ENCODE data around the gene OLFML2A.
"Not testable (repeated sequence)": the region's sequence is repeated elsewhere in the genome, so short reads cannot be mapped to it uniquely, and the experiment has no call there.

Gene OLFML2A

DNA sequence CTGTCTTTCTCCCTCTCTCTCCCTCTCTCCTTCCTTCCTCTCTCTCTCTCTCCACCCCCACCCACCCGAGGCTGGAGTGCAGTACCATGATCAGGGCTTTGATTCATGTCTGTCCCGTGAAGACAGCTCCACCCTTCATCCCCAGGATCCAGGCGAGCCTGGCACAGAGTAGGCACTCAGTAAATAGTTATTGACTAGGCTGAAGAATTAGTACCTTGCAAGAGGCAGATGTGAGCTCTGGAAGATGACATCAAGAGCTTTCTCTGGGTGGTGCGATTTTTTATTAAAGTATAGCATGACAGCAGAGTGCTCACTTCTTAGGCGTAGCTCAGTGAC, 52.4 kb downstream of the OLFML2A start:
- no peaks in the 10 kb centered on the region for H3K9me3 Mint-ChIP-seq
- H3K4me3 Mint-ChIP-seq: no peak overlapping the region
- no peaks in the 10 kb centered on the region for H3K4me1 Mint-ChIP-seq (ENCODE audit: low read depth)
- no peaks in the 10 kb centered on the region for H3K36me3 Mint-ChIP-seq (ENCODE audit: low read depth)
- H3K27ac Mint-ChIP-seq: no peak overlapping the region
- H3K27me3 Mint-ChIP-seq (ENCODE audit: low read depth): no peaks in the 10 kb centered on the region

DNA sequence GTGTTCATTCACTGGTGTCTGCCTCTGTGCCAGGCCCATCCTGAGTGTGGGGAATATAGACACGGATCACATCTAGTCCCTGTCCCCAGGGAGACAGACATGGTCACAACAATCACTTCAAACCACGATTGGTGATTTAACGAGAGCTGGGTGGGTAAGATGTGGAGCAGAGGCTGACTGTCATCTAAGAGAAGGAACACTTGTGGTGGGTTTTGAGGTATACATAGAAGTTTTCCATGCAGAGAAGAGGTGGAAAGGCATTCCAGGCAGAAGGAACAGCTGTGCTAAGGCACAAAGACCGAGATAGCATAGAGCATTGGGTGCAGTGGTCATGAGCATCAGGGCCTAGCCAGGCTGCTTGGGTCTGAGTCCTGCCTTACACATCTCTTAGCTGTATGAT, 53.7 kb downstream of the OLFML2A start:
- H3K4me1 Mint-ChIP-seq (ENCODE audit: low read depth): no peaks in the 10 kb centered on the region
- H3K36me3 Mint-ChIP-seq (ENCODE audit: low read depth): no peaks in the 10 kb centered on the region
- H3K9me3 Mint-ChIP-seq: no peaks in the 10 kb centered on the region
- no peak overlapping the region for H3K4me3 Mint-ChIP-seq
- H3K27ac Mint-ChIP-seq: no peak overlapping the region
- peaks cover under 1% of the 10 kb centered on the region for H3K27me3 Mint-ChIP-seq (ENCODE audit: low read depth)

DNA sequence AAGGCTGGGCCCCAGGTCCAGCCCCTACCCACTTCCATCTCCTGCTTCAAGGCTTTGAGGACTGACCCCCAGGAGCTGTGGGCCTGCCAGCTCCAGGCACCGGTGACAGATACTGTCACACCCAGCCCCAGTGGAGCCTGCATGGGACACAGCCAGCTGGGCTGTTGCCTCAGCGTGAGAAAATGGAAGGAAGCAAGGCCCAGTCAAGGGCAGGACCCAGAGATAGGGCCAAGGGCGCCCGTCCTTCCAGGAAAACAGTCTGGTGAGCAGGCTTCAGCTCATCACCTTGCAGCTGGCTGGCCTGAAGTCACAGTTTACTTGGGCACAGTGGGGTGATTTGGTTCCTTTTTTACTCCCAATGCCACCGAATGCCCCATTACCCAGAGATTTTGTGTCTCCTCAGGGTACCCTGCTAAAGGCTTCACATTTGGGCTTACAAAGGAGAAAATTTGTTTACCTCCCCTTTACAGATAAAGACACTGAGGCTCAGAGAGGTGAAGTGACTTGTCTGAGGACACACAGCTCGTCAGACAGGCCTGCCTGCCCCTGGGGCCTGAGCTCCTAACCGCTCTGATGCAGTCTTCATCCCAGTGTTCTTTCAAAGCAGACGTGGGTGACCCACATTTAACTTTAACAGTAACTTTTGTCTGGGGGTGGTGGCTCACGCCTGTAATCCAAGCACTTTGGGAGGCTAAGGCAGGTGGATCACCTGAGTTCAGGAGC, 54.9 kb downstream of the OLFML2A start:
- H3K9me3 Mint-ChIP-seq: no peaks in the 10 kb centered on the region
- H3K4me1 Mint-ChIP-seq (ENCODE audit: low read depth): no peaks in the 10 kb centered on the region
- no peak overlapping the region for H3K4me3 Mint-ChIP-seq
- no peaks in the 10 kb centered on the region for H3K36me3 Mint-ChIP-seq (ENCODE audit: low read depth)
- peaks cover 3% of the 10 kb centered on the region for H3K27me3 Mint-ChIP-seq (ENCODE audit: low read depth)
- H3K27ac Mint-ChIP-seq: no peak overlapping the region

DNA sequence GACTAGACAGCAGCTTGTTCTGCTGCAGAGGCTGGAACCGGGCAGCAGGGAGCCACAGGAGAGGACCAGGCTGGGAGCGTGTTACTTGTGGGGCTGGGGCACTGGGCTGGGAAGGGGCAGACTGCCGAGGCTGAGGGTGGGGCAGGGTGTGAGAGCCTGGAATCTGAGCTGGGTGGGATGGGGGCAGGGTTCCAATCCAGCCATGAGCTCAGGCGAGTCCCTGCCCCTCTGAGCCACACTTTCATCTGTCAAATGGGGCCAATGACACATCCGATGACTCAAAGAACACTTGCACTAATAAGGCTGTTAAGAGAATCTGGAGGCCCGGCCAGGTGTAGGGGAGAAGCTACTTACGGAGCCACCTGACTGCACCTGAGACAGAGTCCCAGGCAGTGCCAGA, 57.7 kb downstream of the OLFML2A start:
- Mint-ChIP-seq H3K4me1 (ENCODE audit: low read depth) (no peaks in the 10 kb centered on the region), H3K27me3 (ENCODE audit: low read depth) (peaks cover 12% of the 10 kb centered on the region), H3K9me3 (no peaks in the 10 kb centered on the region), H3K36me3 (ENCODE audit: low read depth) (no peaks in the 10 kb centered on the region), H3K4me3 (no peak overlapping the region), H3K27ac (no peak overlapping the region)

DNA sequence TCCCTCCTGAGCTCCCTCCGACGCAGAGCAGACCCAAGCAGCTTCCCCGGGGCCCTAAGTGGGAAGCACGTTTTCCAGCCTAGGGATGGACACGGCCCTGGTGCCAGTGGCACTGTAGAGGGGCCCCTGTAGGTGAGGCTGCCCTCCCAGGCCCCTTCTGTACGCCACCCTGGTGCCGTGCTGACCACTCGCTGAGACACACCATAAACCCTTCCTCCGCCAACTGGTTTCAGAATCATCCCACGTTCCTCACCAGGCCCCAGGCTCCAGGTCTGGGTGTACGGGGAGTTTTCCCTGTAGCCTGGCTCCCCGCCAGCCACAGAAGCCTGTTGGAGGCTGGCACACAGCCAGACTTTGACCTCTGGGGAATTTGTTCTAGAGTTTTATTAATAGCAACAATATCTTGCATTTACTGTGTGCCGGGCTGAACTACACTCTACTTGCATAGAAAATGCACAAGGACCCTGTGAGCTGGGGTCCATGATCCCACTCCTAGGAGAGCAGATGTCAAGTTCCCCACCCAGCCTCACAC, 58.2 kb downstream of the OLFML2A start:
- Mint-ChIP-seq H3K27me3 (ENCODE audit: low read depth) (peaks cover 12% of the 10 kb centered on the region), H3K36me3 (ENCODE audit: low read depth) (no peaks in the 10 kb centered on the region), H3K27ac (no peak overlapping the region), H3K4me1 (ENCODE audit: low read depth) (no peaks in the 10 kb centered on the region), H3K4me3 (no peak overlapping the region), H3K9me3 (no peaks in the 10 kb centered on the region)

DNA sequence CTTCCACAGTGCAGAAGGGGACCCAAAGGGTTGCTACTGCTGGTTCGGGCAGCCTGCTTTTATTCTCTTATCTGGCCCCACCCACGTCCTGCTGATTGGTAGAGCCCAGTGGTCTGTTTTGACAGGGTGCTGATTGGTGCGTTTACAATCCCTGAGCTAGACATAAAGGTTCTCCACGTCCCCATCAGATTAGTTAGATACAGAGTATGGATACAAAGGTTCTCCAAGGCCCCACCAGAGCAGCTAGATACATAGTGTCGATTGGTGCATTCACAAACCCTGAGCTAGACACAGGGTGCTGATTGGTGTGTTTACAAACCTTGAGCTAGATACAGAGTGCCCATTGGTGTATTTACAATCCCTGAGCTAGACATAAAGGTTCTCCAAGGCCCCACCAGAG, 61.2 kb downstream of the OLFML2A start:
- peaks cover 12% of the 10 kb centered on the region for H3K27me3 Mint-ChIP-seq (ENCODE audit: low read depth)
- H3K4me3 Mint-ChIP-seq; H3K36me3 Mint-ChIP-seq (ENCODE audit: low read depth); H3K27ac Mint-ChIP-seq; H3K4me1 Mint-ChIP-seq (ENCODE audit: low read depth); H3K9me3 Mint-ChIP-seq: not testable (repeated sequence)

DNA sequence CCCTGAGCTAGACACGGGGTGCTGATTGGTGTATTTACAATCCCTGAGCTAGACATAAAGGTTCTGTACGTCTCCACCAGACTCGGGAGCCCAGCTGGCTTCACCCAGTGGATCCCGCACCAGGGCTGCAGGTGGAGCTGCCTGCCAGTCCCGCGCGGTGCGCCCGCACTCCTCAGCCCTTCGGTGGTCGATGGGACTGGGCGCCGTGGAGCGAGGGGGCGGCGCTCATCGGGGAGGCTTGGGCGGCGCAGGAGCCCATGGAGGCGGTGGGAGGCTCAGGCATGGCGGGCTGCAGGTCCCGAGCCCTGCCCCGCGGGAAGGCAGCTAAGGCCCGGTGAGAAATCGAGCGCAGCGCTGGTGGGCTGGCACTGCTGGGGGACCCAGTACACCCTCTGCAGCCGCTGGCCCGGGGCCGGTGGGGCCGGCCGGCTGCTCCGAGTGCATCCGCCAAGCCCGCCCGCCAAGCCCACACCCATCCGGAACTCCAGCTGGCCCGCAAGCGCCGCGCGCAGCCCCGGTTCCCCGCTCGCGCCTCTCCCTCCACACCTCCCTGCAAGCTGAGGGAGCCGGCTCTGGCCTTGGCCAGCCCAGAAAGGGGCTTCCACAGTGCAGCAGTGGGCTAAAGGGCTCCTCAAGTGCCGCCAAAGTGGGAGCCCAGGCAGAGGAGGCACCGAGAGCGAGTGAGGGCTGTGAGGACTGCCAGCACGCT, 61.8 kb downstream of the OLFML2A start:
- not testable (repeated sequence) for H3K36me3 Mint-ChIP-seq (ENCODE audit: low read depth); H3K27ac Mint-ChIP-seq; H3K4me1 Mint-ChIP-seq (ENCODE audit: low read depth); H3K9me3 Mint-ChIP-seq; H3K4me3 Mint-ChIP-seq
- peaks cover 12% of the 10 kb centered on the region for H3K27me3 Mint-ChIP-seq (ENCODE audit: low read depth)

DNA sequence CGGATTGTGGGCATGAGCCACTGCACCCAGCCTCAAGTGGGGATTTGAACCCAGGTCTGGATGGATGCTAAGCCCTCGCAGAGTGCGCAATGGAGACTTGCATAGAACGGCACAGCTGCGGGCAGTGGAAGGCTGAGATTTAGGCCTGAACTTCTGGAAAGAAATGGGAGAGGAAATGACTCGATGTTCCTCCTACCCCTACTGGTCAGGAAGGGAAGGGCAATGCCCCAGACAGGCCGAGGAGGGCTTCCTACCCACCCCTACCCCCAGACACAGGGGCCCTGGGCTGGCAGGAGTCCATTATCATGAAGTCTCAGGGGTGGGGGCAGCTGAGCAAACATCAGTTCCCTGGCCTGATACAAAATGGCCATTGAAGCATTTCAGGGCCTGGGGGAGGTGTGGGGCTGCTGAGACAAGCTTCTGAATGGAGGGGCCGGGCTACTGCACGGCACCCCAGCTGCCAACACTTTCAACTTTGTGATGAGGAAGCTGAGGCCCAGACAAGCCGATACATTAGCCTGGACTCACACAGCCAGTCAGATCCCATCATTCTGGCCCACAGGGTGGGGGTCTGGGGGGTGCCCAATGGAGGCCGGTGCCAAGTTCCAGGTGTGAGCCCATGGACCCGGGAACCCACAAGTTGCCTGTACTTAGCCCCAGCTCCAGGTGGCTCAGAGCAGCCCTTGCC, 62.8 kb downstream of the OLFML2A start:
- H3K27ac Mint-ChIP-seq: no peak overlapping the region
- no peaks in the 10 kb centered on the region for H3K4me1 Mint-ChIP-seq (ENCODE audit: low read depth)
- no peaks in the 10 kb centered on the region for H3K36me3 Mint-ChIP-seq (ENCODE audit: low read depth)
- H3K27me3 Mint-ChIP-seq (ENCODE audit: low read depth): peaks cover 12% of the 10 kb centered on the region
- H3K9me3 Mint-ChIP-seq: no peaks in the 10 kb centered on the region
- H3K4me3 Mint-ChIP-seq: no peak overlapping the region

DNA sequence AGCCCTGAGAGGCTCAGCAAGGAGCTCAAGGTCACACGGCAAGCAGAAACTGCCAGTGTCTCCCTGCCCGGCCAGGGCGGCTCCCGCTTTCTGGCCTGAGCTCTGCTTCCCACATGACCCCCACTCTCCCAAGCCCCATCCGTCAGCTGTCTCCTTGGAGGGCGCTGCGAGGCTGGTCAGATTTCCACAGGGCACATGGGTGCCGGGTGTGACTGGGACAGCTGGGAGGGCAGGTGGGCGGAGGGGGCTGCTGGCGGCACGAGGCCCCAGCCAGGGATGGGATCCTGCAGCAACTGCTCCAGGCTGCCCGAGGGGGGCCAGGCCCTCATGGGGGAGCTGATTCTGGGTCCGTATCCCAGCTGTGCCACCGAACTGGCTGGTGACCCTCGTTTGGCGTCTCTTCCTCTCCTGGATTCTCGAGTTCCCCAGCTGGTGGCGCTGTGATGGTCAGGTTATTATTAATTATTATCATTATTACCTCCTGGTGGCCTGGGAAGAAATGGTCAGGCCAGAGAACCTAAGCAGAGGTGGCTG, 63.4 kb downstream of the OLFML2A start:
- no peak overlapping the region for H3K4me3 Mint-ChIP-seq
- no peak overlapping the region for H3K27ac Mint-ChIP-seq
- H3K4me1 Mint-ChIP-seq (ENCODE audit: low read depth): no peaks in the 10 kb centered on the region
- H3K9me3 Mint-ChIP-seq: no peaks in the 10 kb centered on the region
- H3K27me3 Mint-ChIP-seq (ENCODE audit: low read depth): peaks cover 12% of the 10 kb centered on the region
- no peaks in the 10 kb centered on the region for H3K36me3 Mint-ChIP-seq (ENCODE audit: low read depth)

DNA sequence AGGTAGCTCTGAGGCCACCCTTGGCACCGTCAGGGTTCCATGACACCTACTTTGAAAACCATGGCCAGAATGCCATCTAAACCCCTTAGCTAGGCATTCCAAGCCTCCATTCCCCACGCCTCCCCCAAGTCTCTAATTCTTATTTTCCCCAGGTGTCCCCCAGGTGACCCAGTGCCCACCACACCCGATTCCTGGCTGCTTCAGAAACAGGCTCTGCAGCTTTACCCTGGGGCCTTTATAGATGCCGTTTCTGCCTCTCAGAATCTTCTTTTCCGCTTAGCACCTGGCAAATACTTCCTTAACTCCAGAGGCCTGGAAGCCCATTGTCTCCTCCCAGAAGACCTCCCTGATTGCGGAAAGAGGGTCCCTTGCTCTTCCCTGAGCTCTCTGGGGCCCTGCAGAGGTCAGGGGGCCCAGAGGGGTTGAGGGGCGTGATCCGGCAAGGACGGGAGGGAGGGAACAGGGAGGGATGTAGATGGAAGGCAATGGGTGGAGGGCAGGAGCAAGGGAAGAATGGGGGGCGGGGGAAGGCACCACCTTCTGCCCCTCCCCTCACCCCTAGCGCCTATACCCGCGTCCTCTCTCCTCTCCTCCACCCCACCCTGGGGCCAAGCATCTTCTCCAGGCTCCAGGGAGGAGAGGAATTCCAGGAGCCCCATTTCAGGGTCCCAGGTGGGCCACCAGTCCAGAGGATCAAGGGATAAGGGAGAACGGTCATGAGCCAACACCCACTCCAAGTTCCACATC, 64.3 kb downstream of the OLFML2A start:
- no peak overlapping the region for H3K27ac Mint-ChIP-seq
- H3K4me1 Mint-ChIP-seq (ENCODE audit: low read depth): no peaks in the 10 kb centered on the region
- no peaks in the 10 kb centered on the region for H3K36me3 Mint-ChIP-seq (ENCODE audit: low read depth)
- H3K4me3 Mint-ChIP-seq: no peak overlapping the region
- H3K27me3 Mint-ChIP-seq (ENCODE audit: low read depth): peaks cover 9% of the 10 kb centered on the region
- H3K9me3 Mint-ChIP-seq: no peaks in the 10 kb centered on the region

DNA sequence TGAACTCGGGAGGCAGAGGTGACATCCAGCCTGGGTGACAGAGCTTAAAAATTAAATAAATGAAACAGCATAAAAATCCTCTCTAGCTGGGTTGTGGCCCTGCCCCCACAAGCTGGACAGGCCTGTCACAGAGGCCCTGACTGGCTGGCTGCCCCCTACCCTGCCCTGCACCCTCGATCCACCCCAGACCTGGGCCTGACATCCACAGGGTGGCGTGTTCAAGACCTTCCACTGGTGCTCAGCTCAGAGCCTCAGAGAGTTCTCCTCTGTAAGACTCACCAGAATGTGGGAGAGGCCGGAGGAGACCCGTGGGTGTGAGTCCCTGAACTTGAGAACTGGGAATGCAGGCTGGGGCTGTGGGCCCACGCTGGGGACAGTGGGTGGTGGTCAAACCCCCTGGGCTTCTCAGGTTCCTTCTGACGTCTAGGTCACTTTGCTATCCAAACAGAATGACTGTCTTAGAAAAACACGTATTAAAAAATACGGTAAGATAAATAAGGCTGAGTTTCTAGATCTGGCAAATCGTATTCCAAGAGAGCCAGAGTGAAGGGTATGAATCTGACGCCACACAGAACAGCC, 66.6 kb downstream of the OLFML2A start:
- no peaks in the 10 kb centered on the region for H3K9me3 Mint-ChIP-seq
- no peaks in the 10 kb centered on the region for H3K4me1 Mint-ChIP-seq (ENCODE audit: low read depth)
- no peaks in the 10 kb centered on the region for H3K36me3 Mint-ChIP-seq (ENCODE audit: low read depth)
- H3K27ac Mint-ChIP-seq: no peak overlapping the region
- no peak overlapping the region for H3K4me3 Mint-ChIP-seq
- H3K27me3 Mint-ChIP-seq (ENCODE audit: low read depth): no peaks in the 10 kb centered on the region

DNA sequence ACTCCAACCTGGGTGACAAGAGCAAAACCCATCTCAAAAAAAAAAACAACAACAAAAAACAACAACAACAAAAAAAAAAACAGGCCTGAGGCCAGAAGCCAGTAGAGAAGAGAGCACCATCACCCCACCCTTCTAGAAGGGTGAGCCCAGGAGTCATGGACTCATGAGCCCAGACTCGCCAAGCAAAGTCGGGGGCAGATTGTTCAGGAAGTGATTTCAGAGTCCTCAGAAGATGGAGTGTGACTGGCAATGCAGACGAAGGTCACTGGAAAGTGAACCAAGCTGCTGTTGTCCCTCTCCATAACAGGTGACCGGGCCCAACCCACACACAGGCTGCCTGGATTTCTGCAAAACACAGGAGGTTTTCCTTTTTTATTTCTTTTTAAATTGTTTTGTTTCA, 67.4 kb downstream of the OLFML2A start:
- H3K27me3 Mint-ChIP-seq (ENCODE audit: low read depth): no peaks in the 10 kb centered on the region
- H3K27ac Mint-ChIP-seq: no peak overlapping the region
- no peaks in the 10 kb centered on the region for H3K36me3 Mint-ChIP-seq (ENCODE audit: low read depth)
- H3K4me3 Mint-ChIP-seq: no peak overlapping the region
- H3K4me1 Mint-ChIP-seq (ENCODE audit: low read depth): no peaks in the 10 kb centered on the region
- no peaks in the 10 kb centered on the region for H3K9me3 Mint-ChIP-seq

DNA sequence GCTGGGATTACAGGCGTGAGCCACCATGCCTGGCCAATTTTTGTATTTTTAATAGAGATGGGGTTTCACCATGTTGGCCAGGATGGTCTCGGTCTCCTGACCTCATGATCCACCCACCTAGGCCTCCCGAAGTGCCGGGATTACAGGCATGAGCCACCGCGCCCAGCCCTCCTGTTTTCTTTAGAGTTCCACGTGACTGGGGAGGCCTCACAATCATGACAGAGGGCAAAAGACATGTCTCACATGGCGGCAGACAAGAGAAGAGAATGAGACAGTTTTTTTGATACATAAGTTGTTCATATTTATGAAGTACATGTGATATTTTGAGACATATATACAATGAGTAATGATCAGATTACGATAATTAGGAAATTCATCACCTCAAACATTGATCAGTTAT, 69.5 kb downstream of the OLFML2A start:
- not testable (repeated sequence) for H3K4me1 Mint-ChIP-seq (ENCODE audit: low read depth); H3K36me3 Mint-ChIP-seq (ENCODE audit: low read depth); H3K27ac Mint-ChIP-seq; H3K27me3 Mint-ChIP-seq (ENCODE audit: low read depth); H3K9me3 Mint-ChIP-seq; H3K4me3 Mint-ChIP-seq

DNA sequence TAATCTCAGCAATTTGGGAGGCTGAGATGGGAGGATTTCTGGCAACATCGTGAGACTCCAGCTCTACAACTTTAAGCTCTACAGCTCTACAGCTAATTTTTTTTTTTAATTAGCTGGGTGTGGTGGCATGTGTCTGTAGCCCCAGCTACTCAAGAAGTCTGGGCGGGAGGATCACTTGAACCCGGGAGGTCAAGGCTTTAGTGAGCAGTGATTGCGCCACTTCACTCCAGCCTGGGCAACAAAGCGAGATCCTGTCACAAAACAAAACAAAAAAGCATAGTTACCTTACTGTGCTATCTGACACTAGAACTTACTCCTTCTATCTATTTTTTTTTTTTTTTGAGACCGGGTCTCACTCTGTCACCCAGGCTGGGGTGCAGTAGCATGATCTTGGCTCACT, 70.0 kb downstream of the OLFML2A start:
- no peak overlapping the region for H3K27ac Mint-ChIP-seq
- H3K4me1 Mint-ChIP-seq (ENCODE audit: low read depth): peaks cover 1% of the 10 kb centered on the region
- no peak overlapping the region for H3K4me3 Mint-ChIP-seq
- peaks cover 3% of the 10 kb centered on the region for H3K27me3 Mint-ChIP-seq (ENCODE audit: low read depth)
- H3K9me3 Mint-ChIP-seq: no peaks in the 10 kb centered on the region
- no peaks in the 10 kb centered on the region for H3K36me3 Mint-ChIP-seq (ENCODE audit: low read depth)

All from T-helper 1 cell treated with Interleukin-12 subunit alpha and Interleukin-12 subunit beta and Interleukin-4 antibody, amounts not matched to agents 30 μg/mL and 1 μg/mL, for 36 hours (primary cell).